ENCODE results near the gene NSD2. TPM values are rescaled to one million over a fixed set of nuclear protein-coding genes. Genes with fewer than 3 reads are reported as not detected.
A peak's percentile ranks its signal among the peaks of the same experiment; 100 is the strongest.
"Not testable (repeated sequence)": the region's sequence is repeated elsewhere in the genome, so short reads cannot be mapped to it uniquely, and the experiment has no call there.

Gene NSD2
- total RNA-seq, 2 donors from 2014 or later = 30.0 to 38.7 TPM

DNA sequence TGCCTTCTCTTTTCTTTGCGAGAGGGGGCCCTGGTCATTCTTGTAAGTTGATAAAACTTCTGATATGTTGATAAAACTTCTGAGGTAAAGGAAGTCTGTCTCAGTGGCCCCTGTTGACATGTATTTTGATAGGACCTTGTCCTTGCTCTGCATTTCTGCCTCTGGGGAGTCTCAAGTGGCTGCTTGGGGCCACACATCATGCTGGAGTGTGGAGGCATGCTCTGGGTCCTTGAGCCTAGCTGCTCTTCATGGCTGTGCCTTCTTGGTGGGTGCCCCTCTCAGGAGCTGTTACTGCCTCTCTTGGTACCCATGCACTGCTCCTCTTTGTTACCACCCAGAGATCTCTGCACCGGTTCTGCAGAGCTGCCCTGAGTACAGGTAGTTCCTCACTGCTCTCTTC is 14.2 kb downstream of the NSD2 start:
- intact Hi-C loops (cut with DNase I) = no loop called here
- no peak for DNase-seq
- no peak for ATAC-seq

DNA sequence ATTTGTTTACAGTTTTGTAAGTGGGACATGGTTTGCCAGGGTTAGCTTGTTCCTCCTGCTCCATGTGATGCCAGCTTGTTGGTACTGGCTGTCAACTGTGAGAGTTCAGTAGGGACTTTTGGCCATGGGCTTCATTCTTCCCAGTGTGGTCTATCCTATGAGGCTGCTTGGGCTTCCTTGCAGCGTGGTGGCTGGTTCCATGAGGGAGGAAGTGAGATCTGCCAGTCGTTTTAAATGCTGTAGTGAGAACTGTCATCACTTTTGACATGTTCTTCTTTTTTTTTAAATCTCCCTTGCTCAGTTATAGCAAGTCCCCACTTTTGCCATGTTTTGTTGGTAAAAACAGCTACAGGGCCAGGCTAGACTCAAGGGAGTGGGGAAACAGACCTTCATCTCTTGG is 15.9 kb downstream of the NSD2 start:
- intact Hi-C loops (cut with DNase I) = no loop called here
- no peak for DNase-seq
- ATAC-seq = no peak

DNA sequence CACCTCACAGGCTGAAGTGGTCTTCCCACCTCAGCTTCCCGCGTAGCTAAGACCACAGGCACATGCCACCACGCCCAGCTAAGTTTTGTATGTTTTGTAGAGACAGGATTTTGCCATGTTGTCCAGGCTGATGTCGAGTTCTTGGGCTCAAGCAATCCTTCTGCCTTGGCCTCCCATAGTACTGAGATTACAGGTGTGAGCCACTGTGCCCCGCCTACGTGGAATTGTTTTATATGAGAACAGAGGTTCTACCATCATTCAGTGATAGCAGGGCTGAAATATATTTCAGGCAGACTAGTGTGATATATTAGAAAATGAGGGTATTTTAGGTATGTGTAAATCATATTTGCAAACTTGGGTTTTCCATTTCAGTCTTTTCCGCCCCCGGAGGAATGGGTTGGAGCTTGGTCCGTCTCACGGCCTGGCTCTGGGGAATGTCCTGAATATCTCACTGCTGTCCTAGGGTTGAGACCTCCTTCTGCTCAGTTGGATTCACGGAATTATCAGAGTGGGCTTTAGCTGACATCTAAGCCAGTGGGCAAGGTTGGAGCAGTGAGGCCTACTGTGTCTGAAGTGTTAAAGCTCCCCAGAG is 19.9 kb downstream of the NSD2 start:
- DNase-seq = no peak
- ATAC-seq = no peak
- intact Hi-C loops (cut with DNase I) = no loop called here

DNA sequence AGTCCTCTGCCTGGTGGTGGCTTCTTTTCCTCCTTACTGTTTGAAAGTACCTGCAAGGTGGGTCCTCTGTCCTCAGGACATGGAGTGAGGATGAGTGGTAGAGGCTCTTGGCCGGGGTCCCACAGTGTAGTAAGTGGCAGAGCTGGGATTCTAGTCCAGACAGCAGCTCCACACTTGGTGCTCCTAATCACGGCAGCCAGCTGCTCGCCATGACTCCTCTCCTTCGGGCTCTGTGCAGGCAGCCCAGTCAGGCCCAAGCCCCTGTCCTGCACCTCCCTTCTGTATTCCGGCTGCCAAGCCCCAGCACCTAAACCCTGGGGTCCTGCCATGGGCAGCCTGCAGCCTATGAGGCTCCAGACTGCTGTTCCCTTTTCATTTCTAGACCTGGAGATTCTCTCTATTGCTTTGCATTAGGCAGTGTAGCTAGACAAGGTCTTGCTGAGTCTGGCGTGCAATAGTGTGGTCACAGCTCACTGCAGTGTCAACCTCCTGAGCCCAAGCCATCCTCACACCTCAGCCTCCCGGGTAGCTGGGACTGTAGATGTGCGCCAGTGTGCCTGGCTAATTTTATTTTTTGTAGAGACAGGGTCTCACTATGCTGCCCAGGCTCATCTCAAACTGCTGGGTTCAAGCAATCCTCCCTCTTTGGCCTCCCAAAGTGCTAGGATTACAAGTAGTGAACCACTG is 24.9 kb downstream of the NSD2 start:
- intact Hi-C loops (cut with DNase I) = loop anchor here in 1 of 2 donors (5.0 kb wide), 1 partner anchor 149 kb away; no protein-coding TSS in a partner anchor
- DNase-seq (no peak), ATAC-seq (no peak)

DNA sequence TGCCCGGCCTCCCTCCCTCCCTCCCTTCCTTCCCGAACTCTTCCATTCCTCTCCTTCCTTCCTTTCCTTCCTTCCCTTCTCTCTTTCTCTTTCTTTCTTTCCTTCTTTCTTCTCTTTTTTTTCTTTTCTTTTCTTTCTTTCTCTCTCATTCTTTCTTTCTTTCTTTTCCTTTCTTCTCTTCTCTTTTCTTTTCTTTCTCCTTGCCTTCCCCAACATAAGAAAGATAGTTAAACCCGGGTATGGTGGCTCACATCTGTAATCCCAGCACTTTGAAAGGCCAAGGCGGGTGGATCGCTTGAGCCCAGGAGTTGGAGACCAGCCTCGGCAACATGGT is 25.4 kb downstream of the NSD2 start:
- ATAC-seq (no peak), DNase-seq (no peak)
- intact Hi-C loops (cut with DNase I) = loop anchor here in 1 of 2 donors (5.0 kb wide), 1 partner anchor 149 kb away; no protein-coding TSS in a partner anchor

DNA sequence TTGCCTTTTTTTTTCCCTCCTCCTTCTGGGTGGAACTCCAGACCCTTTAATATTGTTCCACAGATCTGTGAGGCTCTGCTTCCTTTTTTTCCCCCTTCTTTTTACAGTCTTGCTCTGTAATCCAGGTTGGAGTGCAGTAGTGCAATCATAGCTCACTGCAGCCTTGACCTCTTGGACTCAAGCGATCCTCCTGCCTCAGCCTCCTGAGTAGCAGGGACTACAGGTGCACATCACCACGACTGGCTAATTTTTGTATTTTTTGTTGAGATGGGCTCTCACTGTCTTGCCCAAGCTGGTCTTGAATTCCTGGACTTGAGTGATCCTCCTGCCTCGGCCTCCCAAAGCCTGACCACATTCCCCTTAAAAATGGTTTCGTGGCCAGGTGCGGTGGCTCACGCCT is 26.8 kb downstream of the NSD2 start:
- DNase-seq (no peak), ATAC-seq (no peak)
- intact Hi-C loops (cut with DNase I) = loop anchor here in 1 of 2 donors (5.0 kb wide), 1 partner anchor 151 kb away; no protein-coding TSS in a partner anchor

DNA sequence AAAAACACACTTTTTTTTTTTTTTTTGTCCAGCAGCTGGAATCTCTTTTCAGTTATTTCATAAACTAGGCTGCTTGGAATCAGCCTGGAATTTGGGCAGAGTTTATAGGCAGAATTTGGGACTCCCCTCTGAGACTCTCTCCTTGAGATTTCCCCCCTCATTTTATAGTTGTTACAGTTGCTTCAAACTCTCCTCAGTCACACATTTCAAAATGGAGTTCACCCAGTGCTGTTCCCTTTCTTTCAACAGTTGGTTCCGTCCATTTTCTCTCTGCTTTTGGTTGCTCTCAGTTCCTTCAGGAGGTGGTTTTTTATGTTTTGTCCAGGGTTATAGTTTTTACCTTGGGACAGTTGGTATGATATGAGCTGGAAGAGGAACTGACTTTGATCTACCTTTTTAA is 27.5 kb downstream of the NSD2 start:
- DNase-seq = no peak
- intact Hi-C loops (cut with DNase I) = loop anchor here (1.0 to 5.0 kb wide), 2 partner anchors 150 to 151 kb away; no protein-coding TSS in a partner anchor

DNA sequence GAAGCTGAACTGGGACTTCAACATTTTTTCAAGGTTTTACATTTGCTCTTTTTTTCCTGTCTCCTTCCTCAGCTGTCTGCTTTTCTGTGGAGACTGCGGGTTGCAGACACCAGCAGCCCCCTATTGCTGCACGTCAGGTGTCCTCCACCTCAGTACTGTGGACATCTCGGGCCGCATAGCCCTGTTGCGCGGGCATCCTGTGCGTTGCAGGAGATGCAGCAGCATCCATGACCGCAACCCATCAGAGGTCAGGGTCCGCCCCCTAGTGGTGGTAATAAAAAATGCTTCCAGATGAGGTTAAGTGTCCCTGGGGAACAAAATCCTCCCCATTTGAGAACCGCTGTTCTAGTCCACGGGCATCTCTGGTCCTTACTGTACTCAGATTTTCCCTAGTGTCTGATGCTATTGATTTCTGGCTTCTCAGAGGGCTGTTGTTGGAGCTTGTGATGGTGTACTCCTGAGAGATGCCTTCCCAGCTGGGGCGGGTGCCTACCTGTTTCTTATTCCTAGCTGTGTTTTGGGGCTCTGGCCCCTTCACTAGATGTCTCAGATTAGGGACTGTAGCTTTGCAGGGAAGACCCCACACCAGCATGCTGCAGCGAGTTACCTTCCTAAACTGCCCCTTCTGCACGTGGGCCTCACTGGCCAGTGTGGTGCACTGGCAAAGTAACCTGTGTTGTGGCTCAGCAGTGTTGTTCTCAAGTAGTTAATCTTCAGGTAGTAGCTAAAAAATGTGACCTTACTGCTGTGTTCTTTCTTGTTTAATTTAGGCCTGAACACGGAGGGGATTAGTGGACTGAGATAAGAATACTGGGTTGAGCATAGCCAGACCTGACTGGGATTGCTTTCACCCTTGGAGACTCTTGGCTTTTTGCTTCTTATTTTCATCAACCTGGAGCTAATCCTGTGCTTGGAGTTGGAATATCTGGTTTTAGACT is 28.2 kb downstream of the NSD2 start:
- intact Hi-C loops (cut with DNase I) = loop anchor here (1.0 to 5.0 kb wide), 2 partner anchors 151 to 152 kb away; no protein-coding TSS in a partner anchor
- peak; percentile 92 for ATAC-seq
- peak; percentile 70 for DNase-seq

More for the DNA sequence above, 27.5 kb downstream of the NSD2 start:
- no peak for ATAC-seq

DNA sequence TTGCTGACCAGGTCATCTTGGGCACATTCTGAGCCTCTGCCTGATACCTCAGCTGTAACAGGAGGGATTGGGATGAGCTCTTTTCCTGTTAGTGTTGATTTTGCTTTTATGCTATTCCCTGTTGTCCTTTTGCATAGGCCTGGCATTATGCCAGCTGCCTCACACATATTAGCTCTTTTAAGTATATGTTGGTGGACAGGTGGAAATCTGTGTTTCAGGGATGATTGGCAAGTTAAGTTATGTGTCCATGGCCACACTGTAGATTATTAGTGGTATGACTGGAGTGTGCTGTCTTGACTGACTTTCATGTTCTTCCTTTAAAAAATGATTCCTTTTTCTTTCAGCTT is 28.9 kb downstream of the NSD2 start:
- DNase-seq (no peak), ATAC-seq (no peak)
- intact Hi-C loops (cut with DNase I) = no loop called here

DNA sequence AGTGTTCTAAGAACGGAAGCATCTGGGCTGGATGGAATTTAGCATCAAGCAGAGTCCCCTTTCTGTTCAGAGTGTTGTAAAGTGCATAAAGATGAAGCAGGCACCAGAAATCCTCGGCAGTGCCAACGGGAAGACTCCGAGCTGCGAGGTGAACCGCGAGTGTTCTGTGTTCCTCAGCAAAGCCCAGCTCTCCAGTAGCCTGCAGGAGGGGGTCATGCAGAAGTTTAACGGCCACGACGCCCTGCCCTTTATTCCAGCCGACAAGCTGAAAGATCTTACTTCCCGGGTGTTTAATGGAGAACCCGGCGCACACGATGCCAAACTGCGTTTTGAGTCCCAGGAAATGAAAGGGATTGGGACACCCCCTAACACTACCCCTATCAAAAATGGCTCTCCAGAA is 29.4 kb downstream of the NSD2 start:
- intact Hi-C loops (cut with DNase I) = no loop called here
- DNase-seq = no peak
- ATAC-seq = no peak

DNA sequence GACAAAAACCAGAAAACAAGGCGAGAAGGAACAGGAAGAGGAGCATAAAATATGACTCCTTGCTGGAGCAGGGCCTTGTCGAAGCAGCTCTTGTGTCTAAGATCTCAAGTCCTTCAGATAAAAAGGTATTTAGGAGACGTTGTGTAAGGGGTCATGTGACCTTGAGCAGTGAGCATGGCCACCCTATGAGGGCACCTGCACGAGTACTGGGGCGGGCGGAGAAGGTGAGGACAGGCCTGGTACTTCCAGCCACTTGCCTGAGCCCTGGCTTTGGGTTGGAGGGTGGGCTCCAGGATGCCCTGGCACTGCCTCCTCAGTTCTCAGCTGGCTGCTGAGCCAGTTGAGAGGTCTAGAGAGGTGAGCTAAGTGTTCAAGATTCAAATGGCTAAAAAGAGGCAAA is 29.9 kb downstream of the NSD2 start:
- ATAC-seq = no peak
- intact Hi-C loops (cut with DNase I) = no loop called here
- no peak for DNase-seq

DNA sequence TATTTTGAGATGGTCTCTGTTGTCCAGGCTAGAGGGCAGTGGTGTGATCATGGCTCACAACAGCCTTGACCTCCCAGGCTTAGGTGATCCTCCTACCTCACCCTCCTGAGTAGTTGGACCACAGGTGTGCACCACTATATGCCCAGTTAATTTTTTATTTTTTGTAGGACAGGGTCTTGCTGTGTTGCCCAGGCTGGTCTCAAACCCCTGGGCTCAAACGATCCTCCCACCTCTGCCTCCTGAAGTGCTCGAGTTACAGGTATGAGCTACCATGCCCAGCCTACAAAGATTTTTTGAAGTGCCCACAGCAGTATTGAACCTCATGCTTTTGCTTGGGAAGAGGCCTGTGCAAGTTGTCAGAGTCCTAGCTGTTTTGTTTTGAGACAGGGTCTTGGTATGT is 31.1 kb downstream of the NSD2 start:
- no peak for ATAC-seq
- intact Hi-C loops (cut with DNase I) = no loop called here
- no peak for DNase-seq

DNA sequence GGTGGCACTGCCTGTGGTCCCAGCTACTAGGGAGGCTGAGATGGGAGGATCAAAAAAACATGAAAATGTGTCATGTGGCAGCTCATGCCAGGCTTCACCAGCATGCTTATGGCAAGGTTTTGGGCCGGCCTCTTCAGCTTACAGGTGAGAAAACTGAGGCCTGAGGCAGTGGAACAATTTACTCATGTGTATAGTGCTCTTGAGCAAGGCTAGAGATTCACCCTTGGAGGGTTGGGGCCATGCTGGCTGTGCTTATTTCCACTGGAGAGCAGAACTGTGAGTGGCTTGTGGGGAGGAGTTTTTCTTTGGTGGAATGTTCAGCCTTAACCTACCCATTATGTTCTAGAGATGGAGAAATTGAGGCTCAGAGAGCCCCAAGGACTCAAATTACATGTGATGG is 31.8 kb downstream of the NSD2 start:
- intact Hi-C loops (cut with DNase I) = no loop called here
- no peak for DNase-seq
- no peak for ATAC-seq

DNA sequence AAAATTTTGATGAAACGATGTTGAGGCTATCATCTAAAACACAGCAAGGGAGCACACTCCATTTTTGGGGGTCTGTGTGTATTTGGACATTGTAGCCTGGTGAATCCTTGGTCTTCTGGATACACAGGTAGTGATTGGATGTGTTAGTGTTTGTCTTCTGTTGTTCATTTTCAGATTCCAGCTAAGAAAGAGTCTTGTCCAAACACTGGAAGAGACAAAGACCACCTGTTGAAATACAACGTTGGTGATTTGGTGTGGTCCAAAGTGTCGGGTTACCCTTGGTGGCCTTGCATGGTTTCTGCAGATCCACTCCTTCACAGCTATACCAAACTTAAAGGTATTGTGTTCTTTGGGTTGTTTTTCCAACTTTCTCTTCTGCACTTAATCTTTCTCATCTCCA is 32.8 kb downstream of the NSD2 start:
- ATAC-seq = no peak
- intact Hi-C loops (cut with DNase I) = no loop called here
- DNase-seq = no peak

DNA sequence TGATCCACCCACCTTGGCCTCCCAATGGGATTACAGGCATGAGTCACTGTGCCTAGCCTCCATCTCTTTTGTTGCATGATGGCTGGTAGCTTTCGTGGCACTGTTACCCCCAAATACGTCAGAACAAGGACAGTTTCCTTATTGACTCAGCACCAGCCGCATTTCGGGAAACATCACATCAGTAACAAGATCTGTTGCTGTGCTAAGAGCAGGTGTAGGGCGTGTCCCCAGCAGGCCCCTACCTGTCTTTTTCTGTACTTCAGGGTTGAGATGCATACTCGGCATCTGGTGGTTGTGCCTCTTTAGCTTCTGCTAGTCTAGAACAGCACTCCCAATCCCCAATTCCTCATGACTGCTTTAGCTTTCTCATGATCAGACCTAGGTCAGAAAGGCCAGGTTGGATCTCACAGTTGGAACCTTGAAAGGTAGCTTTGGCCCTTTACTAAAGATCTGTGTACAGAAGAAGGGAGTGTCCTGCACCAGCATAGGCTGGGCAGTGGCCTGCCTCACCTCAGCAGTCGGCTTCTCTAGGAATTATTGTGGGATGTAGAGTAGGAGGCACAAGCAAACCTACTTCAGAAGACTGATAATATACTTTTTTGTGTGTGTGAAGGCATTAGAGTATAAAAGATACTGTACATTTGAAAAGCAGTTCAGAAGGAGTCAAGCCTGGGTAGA is 36.8 kb downstream of the NSD2 start:
- ATAC-seq (no peak), DNase-seq (no peak)
- intact Hi-C loops (cut with DNase I) = no loop called here

DNA sequence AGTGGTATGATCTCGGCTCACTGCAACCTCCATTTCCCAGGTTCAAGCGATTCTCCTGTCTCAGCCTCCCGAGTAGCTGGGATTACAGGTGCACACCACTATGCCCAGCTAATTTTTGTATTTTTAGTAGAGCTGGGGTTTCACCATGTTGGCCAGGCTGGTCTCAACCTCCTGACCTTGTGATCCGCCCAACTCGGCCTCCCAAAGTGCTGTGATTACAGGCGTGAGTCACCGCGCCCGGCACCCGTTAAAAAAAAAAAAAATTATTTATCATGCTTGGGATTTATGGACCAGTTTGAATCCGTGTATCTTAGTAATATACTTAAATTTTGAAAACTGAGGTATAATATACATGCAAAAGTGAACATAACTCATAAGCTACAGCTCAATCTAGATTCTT is 38.5 kb downstream of the NSD2 start:
- ATAC-seq; intact Hi-C loops (cut with DNase I): not testable (repeated sequence)

DNA sequence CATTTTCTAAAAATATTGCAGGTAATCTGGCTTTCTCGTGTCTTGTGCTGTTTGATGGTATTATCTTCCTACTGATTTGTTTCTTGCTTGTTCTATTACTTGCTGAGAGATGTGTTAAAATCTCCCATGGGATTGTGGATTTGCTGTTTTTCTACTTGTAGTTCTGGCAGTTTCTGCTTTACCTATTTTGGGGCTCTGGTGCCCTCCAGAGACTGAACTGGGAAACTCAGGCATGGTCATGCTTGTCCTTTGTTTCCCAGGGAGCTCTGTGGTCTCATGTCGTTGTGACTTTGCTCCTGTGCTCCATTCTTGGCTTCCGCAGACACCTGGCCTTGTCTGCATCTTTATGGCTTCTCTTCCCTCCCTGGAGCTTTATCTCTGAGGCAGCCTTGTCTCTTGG is 39.5 kb downstream of the NSD2 start:
- no peak for DNase-seq
- ATAC-seq = no peak
- intact Hi-C loops (cut with DNase I) = no loop called here

More for the DNA sequence above, 38.5 kb downstream of the NSD2 start:
- not testable (repeated sequence) for DNase-seq

DNA sequence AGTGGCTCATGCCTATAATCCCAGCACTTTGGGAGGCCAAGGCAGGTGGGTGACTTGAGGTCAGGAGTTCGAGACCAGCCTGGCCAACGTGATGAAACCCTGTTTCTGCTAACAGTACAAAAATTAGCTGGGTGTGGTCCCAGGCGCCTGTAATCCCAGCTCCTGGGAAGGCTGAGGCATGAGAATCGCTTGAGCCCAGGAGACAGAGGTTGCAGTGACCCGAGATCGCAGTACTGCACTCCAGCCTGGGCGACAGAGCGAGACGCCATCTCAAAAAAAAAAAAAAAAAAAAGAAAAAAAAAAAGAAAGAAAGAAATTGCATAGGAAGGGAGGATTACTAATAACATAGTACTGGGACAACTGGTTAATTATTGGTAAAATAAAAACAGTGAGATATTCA is 40.1 kb downstream of the NSD2 start:
- intact Hi-C loops (cut with DNase I); DNase-seq; ATAC-seq: not testable (repeated sequence)

DNA sequence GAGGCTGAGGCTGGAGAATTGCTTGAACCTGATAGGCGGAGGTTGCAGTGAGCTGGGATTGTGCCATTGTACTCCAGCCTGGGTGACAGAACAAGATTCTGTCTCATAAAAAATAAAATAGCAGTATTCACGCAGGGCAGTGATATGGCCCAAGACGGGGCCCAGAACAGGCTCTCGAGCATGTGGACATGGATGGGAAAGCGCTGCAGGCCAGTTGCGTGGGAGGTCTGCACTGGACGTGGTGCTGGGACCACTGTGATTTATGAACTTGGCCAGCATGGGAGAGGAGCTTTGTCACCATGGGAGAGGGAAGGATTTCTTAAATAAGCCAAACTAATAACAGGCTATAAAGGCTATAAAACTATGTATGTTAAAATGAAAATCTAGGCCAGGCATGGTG is 51.6 kb downstream of the NSD2 start:
- intact Hi-C loops (cut with DNase I) = no loop called here
- ATAC-seq (no peak), DNase-seq (no peak)

DNA sequence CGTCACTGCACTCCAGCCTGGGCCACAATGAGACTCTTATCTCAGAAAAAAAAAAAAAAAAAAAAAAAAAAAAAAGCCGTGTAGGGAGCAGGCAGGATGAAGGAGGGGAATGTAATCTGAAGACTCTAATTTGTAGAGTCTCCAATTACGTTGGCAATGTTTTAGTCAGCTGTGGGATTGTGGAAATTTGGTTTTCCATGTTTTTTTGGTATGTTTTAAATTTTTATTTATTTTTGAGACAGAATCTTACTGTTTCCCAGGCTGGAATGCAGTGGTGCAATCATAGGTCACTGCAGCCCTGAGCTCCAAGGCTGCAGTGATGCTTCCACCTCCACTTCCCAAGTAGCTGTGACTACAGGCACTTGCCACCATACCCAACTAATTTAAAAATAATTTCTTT is 56.5 kb downstream of the NSD2 start:
- DNase-seq (no peak), ATAC-seq (no peak)
- intact Hi-C loops (cut with DNase I) = no loop called here
